DMS114 treated with DMSO at 0.1 percent for 48 hours (cell line): ENCODE data around the gene LOC128125822.

ENCODE experiments used
- DNase-seq: peaks from one replicate; lab custom pipeline; 2025; ENCODE audit not compliant: unreplicated experiment; lab: John Stamatoyannopoulos, UW

The LOC128125822 gene

GRCh38 chr6:63554782-63555181 is 17.5 kb upstream of the LOC128125822 start:
- DNase-seq: no peak

GRCh38 chr6:63556369-63556768 is 15.9 kb upstream of the LOC128125822 start:
- no peak for DNase-seq

- DNase-seq: no peak
Measured at GRCh38 chr6:63558278-63558677, 14.0 kb upstream of the LOC128125822 start.

GRCh38 chr6:63560801-63561287 is 11.4 kb upstream of the LOC128125822 start:
- no peak for DNase-seq

GRCh38 chr6:63561288-63561687 is 11.0 kb upstream of the LOC128125822 start:
- no peak for DNase-seq

GRCh38 chr6:63563235-63563634 is 9.0 kb upstream of the LOC128125822 start:
- no peak for DNase-seq

GRCh38 chr6:63565058-63565726 is 7.1 kb upstream of the LOC128125822 start:
- DNase-seq: no peak

GRCh38 chr6:63565727-63566596 is 6.3 kb upstream of the LOC128125822 start:
- no peak for DNase-seq

- DNase-seq: no peak
Measured at GRCh38 chr6:63567966-63568365, 4.3 kb upstream of the LOC128125822 start.

- DNase-seq: no peak
Measured at GRCh38 chr6:63571361-63572043, 778 bp upstream of the LOC128125822 start.

- DNase-seq: no peak
Measured at GRCh38 chr6:63572747-63573075, 431 bp downstream of the LOC128125822 start.

GRCh38 chr6:63573076-63573898 is 1.0 kb downstream of the LOC128125822 start:
- DNase-seq: peak; percentile 48

GRCh38 chr6:63573899-63574553 is 1.7 kb downstream of the LOC128125822 start:
- peak; percentile 48 for DNase-seq

- DNase-seq: no peak
Measured at GRCh38 chr6:63574554-63574900, 2.2 kb downstream of the LOC128125822 start.

- DNase-seq: no peak
Measured at GRCh38 chr6:63576147-63576772, 4.0 kb downstream of the LOC128125822 start.

GRCh38 chr6:63576985-63577712 is 4.9 kb downstream of the LOC128125822 start:
- DNase-seq: no peak

GRCh38 chr6:63578757-63579156 is 6.5 kb downstream of the LOC128125822 start:
- DNase-seq: no peak

GRCh38 chr6:63579937-63580703 is 7.8 kb downstream of the LOC128125822 start:
- no peak for DNase-seq

GRCh38 chr6:63580704-63580961 is 8.4 kb downstream of the LOC128125822 start:
- no peak for DNase-seq
